H9 (cell line): Measurements from ENCODE around the gene SLC35G1. TPM values are rescaled to one million over a fixed set of nuclear protein-coding genes. Genes with fewer than 3 reads are reported as not detected.

Experiments used
- DNase-seq: peaks from one replicate; pipeline ENCODE4 v3.0.0-alpha.2; 2017
- H2AFZ ChIP-seq: one replicate; pipeline ENCODE4 v1.6.1; 2013; ENCODE audit warnings: mild to moderate bottlenecking, low read length, control low read depth, moderate library complexity
- H2AK5ac ChIP-seq: 2 replicates; pipeline ENCODE4 v1.6.1; 2013; ENCODE audit warnings: low read length, control low read depth, mixed read lengths; ENCODE audit not compliant: insufficient read length
- H2BK120ac ChIP-seq: one replicate; pipeline ENCODE4 v1.6.1; 2013; ENCODE audit warnings: low read depth, mild to moderate bottlenecking, low read length, control low read depth, inconsistent platforms; ENCODE audit not compliant: poor library complexity, severe bottlenecking
- H2BK12ac ChIP-seq: 2 replicates; pipeline ENCODE4 v1.6.1; 2013; ENCODE audit warnings: low read length, control low read depth, mixed read lengths, low read depth; ENCODE audit not compliant: insufficient read length
- H2BK15ac ChIP-seq: 2 replicates; pipeline ENCODE4 v1.6.1; 2013; ENCODE audit warnings: low read depth, low read length, control low read depth
- H2BK20ac ChIP-seq: one replicate; pipeline ENCODE4 v1.6.1; 2013; ENCODE audit warnings: low read depth, mild to moderate bottlenecking, low read length, control low read depth, inconsistent platforms; ENCODE audit not compliant: poor library complexity, severe bottlenecking
- H2BK5ac ChIP-seq: 2 replicates; pipeline ENCODE4 v1.6.1; 2013; ENCODE audit warnings: low read length, control low read depth, mixed read lengths; ENCODE audit not compliant: insufficient read length
- H3K14ac ChIP-seq: 2 replicates; pipeline ENCODE4 v1.6.1; 2013; ENCODE audit warnings: low read length, control low read depth; ENCODE audit not compliant: insufficient read depth
- H3K18ac ChIP-seq: 2 replicates; pipeline ENCODE4 v1.6.1; 2013; ENCODE audit warnings: low read depth, mild to moderate bottlenecking, mixed read lengths, low read length, control low read depth; ENCODE audit not compliant: insufficient read length
- H3K23ac ChIP-seq: 2 replicates; pipeline ENCODE4 v1.6.1; 2013; ENCODE audit warnings: low read length, control low read depth, mixed read lengths, low read depth; ENCODE audit not compliant: insufficient read length
- H3K23me2 ChIP-seq: 2 replicates; pipeline ENCODE4 v1.6.1; 2013; ENCODE audit warnings: low read depth, mild to moderate bottlenecking, mixed read lengths, low read length, control low read depth; ENCODE audit not compliant: insufficient read length, poor library complexity, severe bottlenecking
- H3K27ac ChIP-seq: 2 replicates; pipeline ENCODE4 v1.5.1; 2013; ENCODE audit warnings: low read length, control low read depth, mixed read lengths, low read depth; ENCODE audit not compliant: insufficient read length
- H3K27me3 ChIP-seq: 2 replicates; pipeline ENCODE4 v1.6.1; 2013; ENCODE audit warnings: low read length, control low read depth, inconsistent platforms; ENCODE audit not compliant: insufficient read depth
- H3K4ac ChIP-seq: 2 replicates; pipeline ENCODE4 v1.6.1; 2013; ENCODE audit warnings: low read depth, mild to moderate bottlenecking, control low read depth, inconsistent platforms, low read length, moderate library complexity
- H3K4me1 ChIP-seq: 2 replicates; pipeline ENCODE4 v1.6.1; 2013; ENCODE audit warnings: low read length, control low read depth, inconsistent platforms; ENCODE audit not compliant: insufficient read depth
- H3K4me2 ChIP-seq: 2 replicates; pipeline ENCODE4 v1.6.1; 2013; ENCODE audit warnings: low read length, control low read depth, mixed read lengths; ENCODE audit not compliant: insufficient read length, insufficient read depth
- H3K56ac ChIP-seq: 2 replicates; pipeline ENCODE4 v1.6.1; 2013; ENCODE audit warnings: low read depth, mild to moderate bottlenecking, mixed read lengths, low read length, control low read depth; ENCODE audit not compliant: insufficient read length
- H3K79me1 ChIP-seq: 2 replicates; pipeline ENCODE4 v1.6.1; 2013; ENCODE audit warnings: low read depth, mild to moderate bottlenecking, moderate library complexity, low read length, control low read depth, inconsistent platforms; ENCODE audit not compliant: insufficient read depth, poor library complexity, severe bottlenecking
- H3K79me2 ChIP-seq: 2 replicates; pipeline ENCODE4 v1.6.1; 2013; ENCODE audit warnings: low read length, control low read depth, inconsistent platforms; ENCODE audit not compliant: insufficient read depth
- H3K9ac ChIP-seq: 2 replicates; pipeline ENCODE4 v1.6.1; 2013; ENCODE audit warnings: low read length, control low read depth, mixed read lengths; ENCODE audit not compliant: insufficient read length; ENCODE audit errors: extremely low read depth
- H3K9me3 ChIP-seq: one replicate; pipeline ENCODE4 v1.6.1; 2013; ENCODE audit warnings: low read depth, low read length, inconsistent platforms; ENCODE audit not compliant: control insufficient read depth
- H3T11ph ChIP-seq: one replicate; pipeline ENCODE4 v1.6.1; 2013; ENCODE audit warnings: mild to moderate bottlenecking, low read length, control low read depth, inconsistent platforms
- H4K20me1 ChIP-seq: one replicate; pipeline ENCODE4 v1.6.1; 2013; ENCODE audit not compliant: control insufficient read depth, insufficient read length, insufficient read depth
- H4K5ac ChIP-seq: 2 replicates; pipeline ENCODE4 v1.6.1; 2013; ENCODE audit warnings: low read depth, mild to moderate bottlenecking, mixed read lengths, low read length, control low read depth; ENCODE audit not compliant: insufficient read length
- H4K8ac ChIP-seq: replicated peaks from 2 replicates; pipeline ENCODE4 v1.6.1; 2013; ENCODE audit warnings: low read length, control low read depth, mixed read lengths, low read depth; ENCODE audit not compliant: insufficient read length
- H4K91ac ChIP-seq: 2 replicates; pipeline ENCODE4 v1.6.1; 2013; ENCODE audit warnings: low read depth, mild to moderate bottlenecking, moderate library complexity, mixed read lengths, low read length, control low read depth; ENCODE audit not compliant: insufficient read length
- H3K27ac Mint-ChIP-seq, 3 experiments: 2 replicates in 2 of 3; 3 replicates in 1 of 3; pipeline ENCODE4 v1.8.0; 2020 to 2021; ENCODE audit warnings: mixed read lengths in 3 of 3, mild to moderate bottlenecking in 1 of 3, moderate library complexity in 1 of 3
- H3K27me3 Mint-ChIP-seq: 2 replicates; pipeline ENCODE4 v1.8.0; 2021; ENCODE audit warnings: low read depth, mild to moderate bottlenecking, moderate library complexity, mixed read lengths
- H3K36me3 Mint-ChIP-seq, 3 experiments: 2 replicates in 2 of 3; 3 replicates in 1 of 3; pipeline ENCODE4 v1.8.0; 2020 to 2021; ENCODE audit warnings: low read depth in 3 of 3, mixed read lengths in 3 of 3; ENCODE audit not compliant: insufficient read depth in 1 of 3
- H3K4me1 Mint-ChIP-seq, 2 experiments: 2 replicates each; pipeline ENCODE4 v1.8.0; 2020; ENCODE audit warnings: mixed read lengths in 2 of 2
- H3K4me3 Mint-ChIP-seq, 2 experiments: 2 replicates in 1 of 2; 3 replicates in 1 of 2; pipeline ENCODE4 v1.8.0; 2020 to 2021; ENCODE audit warnings: mild to moderate bottlenecking in 2 of 2, mixed read lengths in 2 of 2, moderate library complexity in 1 of 2
- H3K9me3 Mint-ChIP-seq, 2 experiments: 2 replicates in 1 of 2; 3 replicates in 1 of 2; pipeline ENCODE4 v1.8.0; 2020; ENCODE audit warnings: mild to moderate bottlenecking in 2 of 2, mixed read lengths in 2 of 2, moderate library complexity in 1 of 2
- CTCF ChIP-seq: fragments of 200-600 bp; sonication (generic); conservative IDR thresholded peaks from 3 replicates; pipeline ENCODE4 v1.8.0; 2021; ENCODE audit warnings: antibody characterized with exemption, mild to moderate bottlenecking
- WGBS: extraction: QIAGEN DNeasy Blood & Tissue Kit; methylation state at CpG from one replicate; pipeline ENCODE4 v1.1.7; 2013; ENCODE audit warnings: missing lambda C conversion rate, low lambda C conversion rate, mixed read lengths; ENCODE audit not compliant: insufficient read length; ENCODE audit errors: extremely low coverage; 5-methylcytosine and 5-hydroxymethylcytosine counted together
- total RNA-seq: library from RNA; stranded (reverse); gene quantifications from 2 replicates; pipeline ENCODE4 v1.2.1, GENCODE V29; 2021

The SLC35G1 gene
- total RNA-seq, 1 experiment from 2014 or later = 6.3 TPM

GRCh38 chr10:93917064-93917391, 23.2 kb downstream of the SLC35G1 start:
- Histone ChIP-seq H3K23me2 (no peaks in the 10 kb centered on the region), H2BK15ac (no peak overlapping the region), H3K9ac (no peak overlapping the region), H4K8ac (no peak overlapping the region), H2BK20ac (no peak overlapping the region), H3K23ac (no peak overlapping the region), H2AFZ (no peak overlapping the region), H2AK5ac (no peak overlapping the region), H3K9me3 (no peaks in the 10 kb centered on the region), H3K27ac (no peak overlapping the region), H3K14ac (no peak overlapping the region; the same call in 1 of the 2 replicates), H3K79me2 (no peaks in the 10 kb centered on the region), H3K4ac (no peak overlapping the region), H3K4me1 (no peaks in the 10 kb centered on the region), H3K18ac (no peak overlapping the region), H4K5ac (no peak overlapping the region), H3T11ph (no peak overlapping the region), H4K20me1 (no peaks in the 10 kb centered on the region), H2BK5ac (no peak overlapping the region), H3K56ac (no peak overlapping the region), H2BK120ac (no peak overlapping the region), H3K4me2 (peak overlapping the region; percentile 38), H3K79me1 (no peaks in the 10 kb centered on the region), H2BK12ac (no peak overlapping the region), H3K27me3 (no peaks in the 10 kb centered on the region), H4K91ac (no peak overlapping the region)
- WGBS = no CpG with 5 or more reads among the region's 10 CpGs
- TF ChIP-seq CTCF = no peak
- DNase-seq = peak; percentile 40
- Mint-ChIP-seq H3K4me3 (no peak overlapping the region), H3K27ac (no peak overlapping the region; a peak in 1 of 7 replicates), H3K36me3 (no peaks in the 10 kb centered on the region; a peak in 1 of 7 replicates), H3K9me3 (no peaks in the 10 kb centered on the region), H3K27me3 (peaks cover 3% of the 10 kb centered on the region), H3K4me1 (peaks cover 8 to 13% of the 10 kb centered on the region in 2 experiments; a peak in 3 of 4 replicates)
